ENCODE results near the gene NRIP3.

Gene NRIP3

GRCh38 chr11:8959546-8960166 lies 44.1 kb downstream of the NRIP3 start:
- no peaks in the 10 kb centered on the region for H3K27me3 ChIP-seq (ENCODE audit: insufficient read depth, low read length, poor library complexity)
- H3K79me2 ChIP-seq (ENCODE audit: insufficient read depth, low read length), result peaks cover 38% of the 10 kb centered on the region
- no peak overlapping the region for H3K9ac ChIP-seq (ENCODE audit: low read depth, low read length)
- ATAC-seq (ENCODE audit: insufficient read depth, low read depth) (no peak), DNase-seq (peak; percentile 34)
- H4K20me1 ChIP-seq (ENCODE audit: insufficient read depth, low read length), result peaks cover 4% of the 10 kb centered on the region
- TF ChIP-seq CTCF (IDR thresholded peaks at IDR 0.05; ENCODE audit: borderline replicate concordance, extremely low read depth, low read length, poor library complexity, severe bottlenecking), result peak; percentile 75
- TF ChIP-seq EZH2 (IDR thresholded peaks at IDR 0.05; ENCODE audit: borderline replicate concordance, low read depth, low read length, severe bottlenecking), result no peak
- no peaks in the 10 kb centered on the region for H3K9me3 ChIP-seq (ENCODE audit: insufficient read depth, low read length, severe bottlenecking)
- H3K4me2 ChIP-seq (ENCODE audit: insufficient read depth, low read length), result no peak overlapping the region
- H3K36me3 ChIP-seq (ENCODE audit: insufficient read depth, low read length), result peaks cover 10% of the 10 kb centered on the region
- H3K27ac ChIP-seq (ENCODE audit: low read length), result no peak overlapping the region
- H3K4me1 ChIP-seq (ENCODE audit: insufficient read depth, low read length), result peaks cover 16% of the 10 kb centered on the region
- H2AFZ ChIP-seq (ENCODE audit: low read depth, low read length), result no peak overlapping the region
- H3K4me3 ChIP-seq (ENCODE audit: low read depth in 1 of 2, low read length in 2 of 2), result no peak overlapping the region

DNA sequence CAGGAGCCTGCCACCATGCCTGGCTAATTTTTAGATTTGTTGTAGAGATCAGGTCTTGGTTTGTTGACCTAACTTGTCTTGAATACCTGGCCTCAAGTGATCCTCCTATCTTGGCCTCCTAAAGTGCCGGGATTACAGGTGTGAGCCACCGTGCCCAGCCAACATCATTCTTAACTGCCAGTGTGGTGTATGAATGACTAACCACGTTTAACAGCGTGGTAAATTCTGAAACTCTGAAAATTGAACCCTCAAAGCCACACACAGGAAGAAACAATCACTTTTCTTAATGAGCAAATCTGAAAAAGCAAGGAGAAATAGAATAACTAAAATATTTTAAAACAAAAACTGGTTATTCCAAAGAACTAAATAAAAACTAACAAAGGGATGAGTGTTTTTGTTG lies 46.9 kb downstream of the NRIP3 start:
- Histone ChIP-seq H3K27me3 (ENCODE audit: insufficient read depth, low read length, poor library complexity) (no peaks in the 10 kb centered on the region), H3K79me2 (ENCODE audit: insufficient read depth, low read length) (peaks cover 14% of the 10 kb centered on the region), H3K9me3 (ENCODE audit: insufficient read depth, low read length, severe bottlenecking) (no peaks in the 10 kb centered on the region), H3K9ac (ENCODE audit: low read depth, low read length) (no peak overlapping the region), H4K20me1 (ENCODE audit: insufficient read depth, low read length) (peaks cover 4% of the 10 kb centered on the region), H3K27ac (ENCODE audit: low read length) (no peak overlapping the region), H3K4me3 (ENCODE audit: low read depth in 1 of 2, low read length in 2 of 2) (no peak overlapping the region), H2AFZ (ENCODE audit: low read depth, low read length) (no peak overlapping the region), H3K4me2 (ENCODE audit: insufficient read depth, low read length) (no peak overlapping the region), H3K4me1 (ENCODE audit: insufficient read depth, low read length) (no peaks in the 10 kb centered on the region), H3K36me3 (ENCODE audit: insufficient read depth, low read length) (peaks cover 20% of the 10 kb centered on the region)
- TF ChIP-seq CTCF (IDR thresholded peaks at IDR 0.05; ENCODE audit: borderline replicate concordance, extremely low read depth, low read length, poor library complexity, severe bottlenecking) (no peak), EZH2 (IDR thresholded peaks at IDR 0.05; ENCODE audit: borderline replicate concordance, low read depth, low read length, severe bottlenecking) (no peak)
- DNase-seq (no peak), ATAC-seq (ENCODE audit: insufficient read depth, low read depth) (peak; percentile 67; the same call in 2 of the 3 replicates)

- no peaks in the 10 kb centered on the region for H3K9me3 ChIP-seq (ENCODE audit: insufficient read depth, low read length, severe bottlenecking)
- no peaks in the 10 kb centered on the region for H3K27me3 ChIP-seq (ENCODE audit: insufficient read depth, low read length, poor library complexity)
- ATAC-seq (ENCODE audit: insufficient read depth, low read depth), result no peak
- no peak overlapping the region for H2AFZ ChIP-seq (ENCODE audit: low read depth, low read length)
- peaks cover 23% of the 10 kb centered on the region for H3K4me1 ChIP-seq (ENCODE audit: insufficient read depth, low read length)
- no peaks in the 10 kb centered on the region for H4K20me1 ChIP-seq (ENCODE audit: insufficient read depth, low read length)
- H3K79me2 ChIP-seq (ENCODE audit: insufficient read depth, low read length), result no peaks in the 10 kb centered on the region
- peaks cover 35% of the 10 kb centered on the region for H3K36me3 ChIP-seq (ENCODE audit: insufficient read depth, low read length)
- no peak overlapping the region for H3K4me2 ChIP-seq (ENCODE audit: insufficient read depth, low read length)
- no peak overlapping the region for H3K9ac ChIP-seq (ENCODE audit: low read depth, low read length)
- H3K27ac ChIP-seq (ENCODE audit: low read length), result no peak overlapping the region
- no peak for TF ChIP-seq CTCF (IDR thresholded peaks at IDR 0.05; ENCODE audit: borderline replicate concordance, extremely low read depth, low read length, poor library complexity, severe bottlenecking)
- TF ChIP-seq EZH2 (IDR thresholded peaks at IDR 0.05; ENCODE audit: borderline replicate concordance, low read depth, low read length, severe bottlenecking), result no peak
- no peak overlapping the region for H3K4me3 ChIP-seq (ENCODE audit: low read depth in 1 of 2, low read length in 2 of 2)
- DNase-seq, result no peak
Measured at GRCh38 chr11:8948886-8949285, 54.9 kb downstream of the NRIP3 start.
